Measurements from ENCODE around the gene FBXO21.

FBXO21 gene

GRCh38 chr12:117190210-117190781 is at the start of gene FBXO21:
FBXO21 (minus strand) TSS chr12:117190470; CDS start chr12:117190456, 14 bp downstream.
- TF ChIP-seq ZFX (IDR thresholded peaks at IDR 0.05; ENCODE audit: borderline replicate concordance), result no peak
- no peak for TF ChIP-seq CTCF (IDR thresholded peaks at IDR 0.05)
- H3K27ac ChIP-seq, result peak within 1 kb of the TSS; percentile 67

GRCh38 chr12:117236456-117237001 is 46.3 kb upstream of the FBXO21 start:
- TF ChIP-seq CTCF (IDR thresholded peaks at IDR 0.05) (peak; percentile 98), ZFX (IDR thresholded peaks at IDR 0.05; ENCODE audit: borderline replicate concordance) (no peak)
- no peak overlapping the region for H3K27ac ChIP-seq

- no peak for TF ChIP-seq ZFX (IDR thresholded peaks at IDR 0.05; ENCODE audit: borderline replicate concordance)
- TF ChIP-seq CTCF (IDR thresholded peaks at IDR 0.05), result no peak
- H3K27ac ChIP-seq, result no peak overlapping the region
These were observed 45.0 kb upstream of the FBXO21 start for GRCh38 chr12:117235261-117235660.

- no peak for TF ChIP-seq ZFX (IDR thresholded peaks at IDR 0.05; ENCODE audit: borderline replicate concordance)
- no peak for TF ChIP-seq CTCF (IDR thresholded peaks at IDR 0.05)
These were observed 44.2 kb upstream of the FBXO21 start for GRCh38 chr12:117234441-117234840.

GRCh38 chr12:117231750-117232149 is 41.5 kb upstream of the FBXO21 start:
- TF ChIP-seq CTCF (IDR thresholded peaks at IDR 0.05), result peak; percentile 44
- TF ChIP-seq ZFX (IDR thresholded peaks at IDR 0.05; ENCODE audit: borderline replicate concordance), result no peak
- H3K27ac ChIP-seq, result no peak overlapping the region

More at GRCh38 chr12:117234441-117234840, 44.2 kb upstream of the FBXO21 start:
- no peak overlapping the region for H3K27ac ChIP-seq

GRCh38 chr12:117228239-117228638 is 38.0 kb upstream of the FBXO21 start:
- TF ChIP-seq CTCF (IDR thresholded peaks at IDR 0.05), result no peak
- no peak for TF ChIP-seq ZFX (IDR thresholded peaks at IDR 0.05; ENCODE audit: borderline replicate concordance)

GRCh38 chr12:117227000-117227653 is 36.9 kb upstream of the FBXO21 start:
- TF ChIP-seq CTCF (IDR thresholded peaks at IDR 0.05) (no peak), ZFX (IDR thresholded peaks at IDR 0.05; ENCODE audit: borderline replicate concordance) (no peak)
- H3K27ac ChIP-seq, result no peak overlapping the region

More at GRCh38 chr12:117228239-117228638, 38.0 kb upstream of the FBXO21 start:
- H3K27ac ChIP-seq, result no peak overlapping the region

Data from 22Rv1 (cell line).